ENCODE measurements around the gene RAD51B. TPM values are rescaled to one million over a fixed set of nuclear protein-coding genes. Genes with fewer than 3 reads are reported as not detected.
A peak's percentile ranks its signal among the peaks of the same experiment; 100 is the strongest.

The RAD51B gene
- polyA plus RNA-seq, 3 donors = 3.6 to 11.6 (median 9.4) TPM

DNA sequence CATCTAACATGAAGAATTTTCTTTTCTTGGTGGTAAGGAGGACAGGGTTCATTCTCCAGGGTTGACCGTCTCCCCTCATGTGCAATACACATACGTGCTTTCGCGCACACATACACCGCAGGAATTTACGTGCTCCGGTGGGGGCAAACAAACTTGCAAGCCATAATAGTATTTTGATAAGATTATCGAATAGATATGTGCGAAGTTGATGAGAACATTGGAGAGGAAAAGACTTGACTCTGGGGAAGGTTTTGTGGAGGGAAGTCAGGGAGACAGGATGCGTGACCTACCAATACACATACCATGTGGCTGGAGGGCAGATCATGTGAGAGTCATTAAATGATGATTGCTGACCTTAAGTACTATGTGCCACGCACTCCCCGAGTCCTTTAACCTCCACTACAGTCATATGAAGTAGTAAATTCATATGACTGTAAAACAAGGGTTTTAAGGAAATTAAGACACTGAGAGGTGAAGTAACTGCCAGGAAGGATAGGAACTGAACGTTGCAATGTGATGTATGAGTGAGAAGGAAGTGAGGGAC, 921 bp downstream of the RAD51B start:
- Histone ChIP-seq H3K27ac (ENCODE audit: low read depth in 1 of 2, low read length in 2 of 2) (peak overlapping the region in 1 of 2 donors; percentile 89), H3K4me1 (ENCODE audit: control insufficient read depth in 1 of 2, insufficient read depth in 2 of 2, low read length in 2 of 2) (peaks cover 44 to 50% of the 10 kb centered on the region in 2 donors)

DNA sequence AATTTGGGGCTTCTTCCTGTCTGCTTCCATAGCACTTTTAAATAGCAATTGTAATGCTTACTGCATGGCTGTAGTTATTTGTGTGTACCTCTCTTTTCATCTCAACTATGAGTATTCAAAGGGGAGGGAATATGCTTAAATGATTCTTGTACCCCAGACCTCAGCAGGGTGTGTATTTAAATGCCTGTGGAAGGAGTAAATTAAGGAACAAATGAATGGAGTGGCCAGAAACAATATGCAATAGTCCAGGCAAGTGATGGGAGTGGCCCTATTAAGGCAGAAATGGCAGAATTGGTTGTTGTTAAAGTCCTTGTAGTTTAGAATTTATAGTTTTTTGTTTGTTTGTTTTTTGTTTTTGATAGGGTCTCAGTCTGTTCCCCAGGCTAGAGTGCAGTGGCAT, 1.5 kb downstream of the RAD51B start:
- H3K4me2 ChIP-seq (replicated peaks; ENCODE audit: extremely low read depth, low read length, poor library complexity, severe bottlenecking) = peak overlapping the region; percentile 92
- H3K9me3 ChIP-seq (replicated peaks in 1 of 2; ENCODE audit: control insufficient read depth in 1 of 2, insufficient read depth in 1 of 2, low read length in 2 of 2) = no peaks in the 10 kb centered on the region
- intact Hi-C loops (cut with micrococcal nuclease) = no loop called here
- peaks cover 0 to 11% of the 10 kb centered on the region in 2 donors for H3K36me3 ChIP-seq (replicated peaks in 1 of 2; ENCODE audit: control insufficient read depth in 1 of 2, insufficient read depth in 2 of 2, low read length in 2 of 2)
- Mint-ChIP-seq H3K4me3 (peak overlapping the region in 1 of 2 donors; percentile 41), H3K27ac (peak overlapping the region in 4 of 7 donors; percentile 19 to 98 (median 96)), H3K27me3 (ENCODE audit: low read depth in 3 of 3) (no peaks in the 10 kb centered on the region), H3K9me3 (peaks cover 0 to 2% (median 0%) of the 10 kb centered on the region in 7 donors), H3K4me1 (peaks cover 38% of the 10 kb centered on the region), H3K36me3 (peaks cover 6 to 7% of the 10 kb centered on the region in 2 donors)
- H3K9ac ChIP-seq (ENCODE audit: insufficient read depth, low read length, poor library complexity, severe bottlenecking) = no peak overlapping the region
- peak overlapping the region in 1 of 2 donors; percentile 89 for H3K27ac ChIP-seq (ENCODE audit: low read depth in 1 of 2, low read length in 2 of 2)
- peak overlapping the region in 1 of 3 experiments; percentile 97 for H3K4me3 ChIP-seq (replicated peaks in 1 of 3; ENCODE audit: low read depth in 2 of 3, low read length in 3 of 3)
- TF ChIP-seq, protein P1, sequence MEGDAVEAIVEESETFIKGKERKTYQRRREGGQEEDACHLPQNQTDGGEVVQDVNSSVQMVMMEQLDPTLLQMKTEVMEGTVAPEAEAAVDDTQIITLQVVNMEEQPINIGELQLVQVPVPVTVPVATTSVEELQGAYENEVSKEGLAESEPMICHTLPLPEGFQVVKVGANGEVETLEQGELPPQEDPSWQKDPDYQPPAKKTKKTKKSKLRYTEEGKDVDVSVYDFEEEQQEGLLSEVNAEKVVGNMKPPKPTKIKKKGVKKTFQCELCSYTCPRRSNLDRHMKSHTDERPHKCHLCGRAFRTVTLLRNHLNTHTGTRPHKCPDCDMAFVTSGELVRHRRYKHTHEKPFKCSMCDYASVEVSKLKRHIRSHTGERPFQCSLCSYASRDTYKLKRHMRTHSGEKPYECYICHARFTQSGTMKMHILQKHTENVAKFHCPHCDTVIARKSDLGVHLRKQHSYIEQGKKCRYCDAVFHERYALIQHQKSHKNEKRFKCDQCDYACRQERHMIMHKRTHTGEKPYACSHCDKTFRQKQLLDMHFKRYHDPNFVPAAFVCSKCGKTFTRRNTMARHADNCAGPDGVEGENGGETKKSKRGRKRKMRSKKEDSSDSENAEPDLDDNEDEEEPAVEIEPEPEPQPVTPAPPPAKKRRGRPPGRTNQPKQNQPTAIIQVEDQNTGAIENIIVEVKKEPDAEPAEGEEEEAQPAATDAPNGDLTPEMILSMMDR (IDR thresholded peaks at IDR 0.05) = no peak
- DNase-seq = no peak
- H3K27me3 ChIP-seq (ENCODE audit: control insufficient read depth in 2 of 2, insufficient read depth in 2 of 2, low read length in 2 of 2) = no peaks in the 10 kb centered on the region
- H4K20me1 ChIP-seq (ENCODE audit: insufficient read depth, low read length) = no peaks in the 10 kb centered on the region
- H2AFZ ChIP-seq (ENCODE audit: insufficient read depth, low read depth, low read length, poor library complexity, severe bottlenecking) = peak overlapping the region; percentile 92
- H3K79me2 ChIP-seq (ENCODE audit: insufficient read depth, low read length) = peaks cover 14% of the 10 kb centered on the region
- peaks cover 39 to 44% of the 10 kb centered on the region in 2 donors for H3K4me1 ChIP-seq (ENCODE audit: control insufficient read depth in 1 of 2, insufficient read depth in 2 of 2, low read length in 2 of 2)

More for the DNA sequence above, 921 bp downstream of the RAD51B start:
- H3K27me3 ChIP-seq (ENCODE audit: control insufficient read depth in 2 of 2, insufficient read depth in 2 of 2, low read length in 2 of 2) = no peaks in the 10 kb centered on the region
- H3K4me1 Mint-ChIP-seq = peaks cover 43% of the 10 kb centered on the region
- 7% methylated on average over 3 of the region's 13 CpGs for WGBS (ENCODE audit: insufficient coverage)
- H3K9me3 Mint-ChIP-seq = peaks cover 0 to 2% (median 0%) of the 10 kb centered on the region in 7 donors
- TF ChIP-seq, protein P1 (IDR thresholded peaks at IDR 0.05) = no peak
- intact Hi-C loops (cut with micrococcal nuclease) = no loop called here
- peaks cover 20% of the 10 kb centered on the region for H3K79me2 ChIP-seq (ENCODE audit: insufficient read depth, low read length)
- H3K4me3 Mint-ChIP-seq = peak overlapping the region; percentile 98
- H3K27me3 Mint-ChIP-seq (ENCODE audit: low read depth in 3 of 3) = no peaks in the 10 kb centered on the region
- peaks cover 0 to 5% of the 10 kb centered on the region in 2 donors for H3K36me3 ChIP-seq (replicated peaks in 1 of 2; ENCODE audit: control insufficient read depth in 1 of 2, insufficient read depth in 2 of 2, low read length in 2 of 2)
- H3K36me3 Mint-ChIP-seq = peaks cover 2 to 4% of the 10 kb centered on the region in 2 donors
- DNase-seq = peak; percentile 58 to 85 (median 65)
- no peaks in the 10 kb centered on the region for H4K20me1 ChIP-seq (ENCODE audit: insufficient read depth, low read length)
- H3K4me2 ChIP-seq (replicated peaks; ENCODE audit: extremely low read depth, low read length, poor library complexity, severe bottlenecking) = peak overlapping the region; percentile 92
- peak overlapping the region; percentile 77 to 97 (median 94) for H3K4me3 ChIP-seq (replicated peaks in 1 of 3; ENCODE audit: low read depth in 2 of 3, low read length in 3 of 3)
- peak overlapping the region; percentile 85 to 99 (median 97) for H3K27ac Mint-ChIP-seq
- H3K9ac ChIP-seq (ENCODE audit: insufficient read depth, low read length, poor library complexity, severe bottlenecking) = peak overlapping the region; percentile 74
- no peaks in the 10 kb centered on the region for H3K9me3 ChIP-seq (replicated peaks in 1 of 2; ENCODE audit: control insufficient read depth in 1 of 2, insufficient read depth in 1 of 2, low read length in 2 of 2)
- H2AFZ ChIP-seq (ENCODE audit: insufficient read depth, low read depth, low read length, poor library complexity, severe bottlenecking) = peak overlapping the region; percentile 92
